ENCODE measurements around the gene TRIM23.

TRIM23 gene

DNA sequence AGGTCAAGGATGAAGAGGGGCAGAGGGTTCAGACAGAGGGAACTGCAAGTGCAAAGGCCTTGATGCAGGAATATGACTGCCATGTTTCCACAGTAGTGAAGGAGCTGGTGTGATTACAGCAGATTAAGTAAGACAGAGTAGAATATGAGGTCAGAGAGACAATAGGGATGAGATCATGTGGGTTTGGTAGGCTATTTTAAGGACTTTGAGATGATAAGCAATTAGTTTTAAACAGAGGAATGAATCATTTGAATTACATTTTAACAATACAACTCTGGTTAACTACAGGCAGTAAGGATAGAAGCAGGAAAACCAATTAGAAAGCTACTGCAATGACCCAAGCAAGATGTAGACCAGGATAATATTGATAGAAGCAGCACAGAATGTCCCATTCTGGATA is 68.8 kb downstream of the TRIM23 start:
- DNase-seq (ENCODE audit: extremely low read depth, low read depth): no peak
- TF ChIP-seq, protein P1, sequence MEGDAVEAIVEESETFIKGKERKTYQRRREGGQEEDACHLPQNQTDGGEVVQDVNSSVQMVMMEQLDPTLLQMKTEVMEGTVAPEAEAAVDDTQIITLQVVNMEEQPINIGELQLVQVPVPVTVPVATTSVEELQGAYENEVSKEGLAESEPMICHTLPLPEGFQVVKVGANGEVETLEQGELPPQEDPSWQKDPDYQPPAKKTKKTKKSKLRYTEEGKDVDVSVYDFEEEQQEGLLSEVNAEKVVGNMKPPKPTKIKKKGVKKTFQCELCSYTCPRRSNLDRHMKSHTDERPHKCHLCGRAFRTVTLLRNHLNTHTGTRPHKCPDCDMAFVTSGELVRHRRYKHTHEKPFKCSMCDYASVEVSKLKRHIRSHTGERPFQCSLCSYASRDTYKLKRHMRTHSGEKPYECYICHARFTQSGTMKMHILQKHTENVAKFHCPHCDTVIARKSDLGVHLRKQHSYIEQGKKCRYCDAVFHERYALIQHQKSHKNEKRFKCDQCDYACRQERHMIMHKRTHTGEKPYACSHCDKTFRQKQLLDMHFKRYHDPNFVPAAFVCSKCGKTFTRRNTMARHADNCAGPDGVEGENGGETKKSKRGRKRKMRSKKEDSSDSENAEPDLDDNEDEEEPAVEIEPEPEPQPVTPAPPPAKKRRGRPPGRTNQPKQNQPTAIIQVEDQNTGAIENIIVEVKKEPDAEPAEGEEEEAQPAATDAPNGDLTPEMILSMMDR (IDR thresholded peaks at IDR 0.05; ENCODE audit: low read depth, low read length, missing control alignments): no peak
- no peak overlapping the region for H3K4me3 ChIP-seq (replicated peaks; ENCODE audit: low read depth, low read length)

DNA sequence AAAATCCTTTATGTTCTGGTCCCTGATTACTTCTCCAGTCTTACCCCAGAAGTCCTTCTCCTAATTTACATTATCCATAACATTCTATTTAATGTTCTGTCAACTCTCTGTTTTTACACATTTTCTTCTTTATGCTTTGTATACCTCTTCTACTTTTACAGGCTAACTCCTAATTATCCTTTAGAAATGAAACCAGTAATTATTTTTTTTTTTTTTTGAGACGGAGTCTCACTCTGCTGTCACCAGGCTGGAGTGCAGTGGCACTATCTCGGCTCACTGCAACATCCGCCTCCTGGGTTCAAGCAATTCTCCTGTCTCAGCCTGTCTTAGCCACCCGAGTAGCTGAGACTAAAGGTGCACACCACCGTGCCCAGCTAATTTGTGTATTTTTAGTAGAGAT is 70.2 kb downstream of the TRIM23 start:
- H3K4me3 ChIP-seq (replicated peaks; ENCODE audit: low read depth, low read length): no peak overlapping the region
- DNase-seq (ENCODE audit: extremely low read depth, low read depth): no peak
- TF ChIP-seq, protein P1 (IDR thresholded peaks at IDR 0.05; ENCODE audit: low read depth, low read length, missing control alignments): no peak

DNA sequence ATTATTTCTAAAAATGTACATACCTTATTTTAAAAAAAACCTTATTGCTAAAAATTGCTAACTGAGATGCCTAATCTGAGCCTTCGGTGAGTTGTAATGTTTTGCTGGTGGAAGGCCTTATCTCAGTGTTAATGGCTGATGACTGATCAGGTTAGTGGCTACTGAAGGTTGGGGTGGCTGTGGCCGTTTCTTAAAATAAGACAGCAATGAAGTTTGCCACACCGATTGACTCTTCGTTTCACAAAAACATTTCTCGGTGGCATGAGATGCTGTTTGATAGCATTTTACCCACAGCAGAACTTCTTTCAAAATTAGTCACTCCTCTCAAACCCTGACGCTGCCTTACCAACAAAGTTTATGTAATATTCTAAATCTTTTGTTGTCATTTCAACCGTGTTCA is 75.9 kb downstream of the TRIM23 start:
- no peak overlapping the region for H3K4me3 ChIP-seq (replicated peaks; ENCODE audit: low read depth, low read length)
- TF ChIP-seq, protein P1 (IDR thresholded peaks at IDR 0.05; ENCODE audit: low read depth, low read length, missing control alignments): no peak
- no peak for DNase-seq (ENCODE audit: extremely low read depth, low read depth)

DNA sequence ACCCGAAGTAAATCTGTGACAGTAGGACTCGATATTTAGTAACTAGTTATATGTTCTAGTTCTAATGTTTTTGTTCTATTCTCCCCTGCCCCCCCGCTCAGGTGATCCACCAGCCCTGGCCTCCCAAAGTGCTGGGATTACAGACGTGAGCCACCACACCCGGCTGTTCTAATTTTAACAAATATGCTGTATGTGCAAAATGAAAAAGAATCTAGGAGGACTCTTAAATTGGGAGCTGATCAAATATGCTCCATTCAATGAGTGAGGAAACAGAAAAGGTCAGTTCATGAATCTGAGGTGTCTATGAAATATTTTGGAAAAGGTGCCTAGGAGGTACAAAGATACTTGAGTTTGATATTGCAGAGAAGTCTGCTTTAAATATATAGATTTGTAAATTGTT is 78.0 kb downstream of the TRIM23 start:
- H3K4me3 ChIP-seq (replicated peaks; ENCODE audit: low read depth, low read length): no peak overlapping the region
- DNase-seq (ENCODE audit: extremely low read depth, low read depth): no peak
- TF ChIP-seq, protein P1 (IDR thresholded peaks at IDR 0.05; ENCODE audit: low read depth, low read length, missing control alignments): no peak

DNA sequence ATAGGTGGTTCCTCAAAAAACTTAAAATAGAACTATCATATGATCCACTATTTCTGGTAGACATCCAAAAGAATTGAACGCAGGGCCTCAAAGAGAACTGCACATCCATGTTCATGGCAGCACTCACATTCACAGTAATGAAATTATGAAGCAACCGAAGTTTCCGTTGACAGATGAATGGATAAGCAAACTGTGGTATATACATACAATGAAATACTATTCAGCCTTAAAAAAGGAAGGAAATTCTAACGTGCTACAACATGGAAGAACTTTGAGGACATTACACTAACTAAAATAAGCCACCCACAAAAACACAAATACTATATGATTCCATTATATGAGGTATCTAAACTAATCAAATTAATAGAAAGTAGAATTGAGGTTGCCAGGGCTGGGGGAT is 79.7 kb downstream of the TRIM23 start:
- no peak for DNase-seq (ENCODE audit: extremely low read depth, low read depth)
- H3K4me3 ChIP-seq (replicated peaks; ENCODE audit: low read depth, low read length): no peak overlapping the region
- TF ChIP-seq, protein P1 (IDR thresholded peaks at IDR 0.05; ENCODE audit: low read depth, low read length, missing control alignments): no peak

DNA sequence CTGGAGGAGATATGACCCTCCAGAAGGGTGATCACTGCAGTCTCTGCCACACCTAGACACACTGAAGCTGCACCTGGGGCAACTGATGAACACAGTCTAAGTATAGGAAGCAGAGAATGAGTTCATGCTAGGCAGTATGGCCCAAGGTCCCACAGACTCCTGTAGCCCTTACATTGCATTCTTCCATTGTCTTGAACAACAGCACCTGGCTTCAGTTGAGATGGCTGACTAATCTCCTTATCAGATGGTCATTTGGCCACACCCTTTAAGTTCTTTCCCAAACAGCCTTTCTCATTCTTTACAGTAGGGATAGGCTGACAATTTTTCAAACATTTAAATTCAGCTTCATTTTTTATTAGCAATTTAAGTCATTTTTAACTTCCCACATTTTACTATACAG is 84.3 kb downstream of the TRIM23 start:
- DNase-seq (ENCODE audit: extremely low read depth, low read depth): no peak
- TF ChIP-seq, protein P1 (IDR thresholded peaks at IDR 0.05; ENCODE audit: low read depth, low read length, missing control alignments): no peak
- H3K4me3 ChIP-seq (replicated peaks; ENCODE audit: low read depth, low read length): no peak overlapping the region
